Keratinocyte (primary cell): ENCODE measurements around the gene CST6.

Experiments used
- CTCF ChIP-seq, 3 experiments: IDR thresholded peaks in 1 of 3; conservative IDR thresholded peaks in 1 of 3; optimal IDR thresholded peaks in 1 of 3; 2 replicates in 2 of 3; 3 replicates in 1 of 3; pipeline versions ENCODE3 to v1.5.1; 2011; ENCODE audit warnings: low read length in 3 of 3, mild to moderate bottlenecking in 3 of 3, moderate library complexity in 2 of 3, control low read depth in 1 of 3, inconsistent platforms in 1 of 3; ENCODE audit not compliant: insufficient read depth in 2 of 3; ENCODE audit errors: extremely low read depth in 1 of 3
- EZH2 ChIP-seq: IDR thresholded peaks from one replicate; pipeline ENCODE4 v1.6.1; 2012; ENCODE audit warnings: inconsistent platforms, mild to moderate bottlenecking, low read length, moderate library complexity

DNA sequence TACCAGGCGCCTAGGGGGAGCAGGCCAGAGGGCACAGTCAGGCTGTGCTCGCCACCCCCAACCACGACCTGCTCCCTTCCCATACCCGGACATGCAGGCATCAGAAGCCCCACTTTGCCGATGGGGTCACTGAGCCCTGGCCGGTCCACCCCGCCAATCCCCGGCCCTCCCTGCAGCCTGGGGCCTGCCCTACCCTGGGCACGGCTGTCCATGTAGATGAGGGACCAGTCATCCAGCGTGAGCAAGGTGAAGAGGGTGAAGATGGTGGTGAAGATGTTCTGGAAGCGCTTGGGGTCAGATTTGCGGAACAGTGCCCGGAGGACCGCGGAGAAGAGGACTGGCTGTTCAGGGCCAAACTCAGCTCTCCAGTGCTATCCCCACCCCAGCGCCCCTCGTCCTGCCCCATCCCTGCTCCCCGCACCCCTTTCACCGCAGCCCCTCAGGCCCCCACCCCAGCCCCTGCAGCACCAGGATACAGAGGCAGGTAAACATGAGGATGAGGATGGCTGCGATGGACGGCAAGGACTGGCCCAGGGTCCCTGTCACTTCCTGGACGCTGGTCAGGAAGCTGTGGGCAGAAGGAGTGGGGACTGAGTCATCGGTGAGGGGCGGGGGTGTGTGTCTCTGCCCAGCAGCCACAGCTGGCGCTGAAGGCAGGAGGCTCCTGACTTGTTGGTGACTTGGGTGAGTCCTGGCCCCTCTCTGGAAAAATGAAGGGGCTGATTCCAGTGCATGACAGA, 9.0 kb downstream of the CST6 start:
- TF ChIP-seq CTCF (optimal IDR thresholded peaks at IDR 0.05 in 1 of 3, IDR thresholded peaks at IDR 0.05 in 1 of 3, conservative IDR thresholded peaks at IDR 0.05 in 1 of 3; ENCODE audit: extremely low read depth in 1 of 3, insufficient read depth in 2 of 3, low read length in 3 of 3): no peak
- no peak for TF ChIP-seq EZH2
